GM18526 (cell line): ENCODE results near the gene E2F4.
A peak's percentile ranks its signal among the peaks of the same experiment; 100 is the strongest.

Experiments used
- POLR2A ChIP-seq: IDR thresholded peaks from 3 replicates; pipeline ENCODE4 v1.6.1; 2011; ENCODE audit not compliant: insufficient read length; ENCODE audit errors: extremely low read depth

E2F4 gene

DNA sequence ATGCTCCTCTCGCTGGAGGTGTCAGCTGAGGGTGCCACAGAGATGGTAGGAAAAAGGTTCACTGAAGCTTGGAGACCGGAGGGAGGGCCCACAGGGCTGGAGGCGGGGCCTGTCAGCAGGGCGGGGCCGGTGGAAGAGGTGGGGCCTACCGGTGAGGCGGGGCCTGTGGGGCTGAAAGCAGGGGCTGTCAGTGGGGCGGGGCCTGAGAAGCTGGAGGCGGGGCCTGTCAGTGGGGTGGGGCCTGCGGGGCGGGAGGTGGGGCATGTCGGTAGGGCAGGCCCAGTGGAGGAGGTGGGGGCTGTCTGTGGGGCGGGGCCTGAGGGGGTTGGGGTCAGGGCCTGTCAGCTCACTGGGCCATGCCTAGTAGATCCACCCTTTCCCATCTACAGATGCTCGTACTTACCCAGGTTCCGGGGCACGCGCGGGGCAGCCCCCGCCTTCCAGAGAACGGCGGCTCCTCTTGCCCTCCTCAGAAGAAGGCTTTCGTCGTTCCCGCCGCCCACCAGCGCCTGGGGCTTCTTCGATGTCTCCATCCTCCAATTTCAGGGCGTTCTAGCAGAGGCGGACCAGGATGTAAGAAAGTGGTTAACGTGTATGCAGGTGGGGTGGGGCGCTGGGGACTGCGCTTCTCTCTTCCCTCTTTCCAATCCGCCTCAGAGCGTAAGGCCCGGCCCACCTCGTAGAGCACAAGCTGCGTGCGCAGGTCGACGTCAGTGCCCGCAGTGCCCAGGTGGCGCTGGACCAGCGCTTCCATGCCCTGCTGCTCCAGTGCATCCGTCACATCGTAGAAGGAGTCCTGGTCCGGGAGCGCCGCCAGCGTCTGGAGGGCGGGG is 44.8 kb downstream of the E2F4 start:
- no peak for TF ChIP-seq POLR2A

DNA sequence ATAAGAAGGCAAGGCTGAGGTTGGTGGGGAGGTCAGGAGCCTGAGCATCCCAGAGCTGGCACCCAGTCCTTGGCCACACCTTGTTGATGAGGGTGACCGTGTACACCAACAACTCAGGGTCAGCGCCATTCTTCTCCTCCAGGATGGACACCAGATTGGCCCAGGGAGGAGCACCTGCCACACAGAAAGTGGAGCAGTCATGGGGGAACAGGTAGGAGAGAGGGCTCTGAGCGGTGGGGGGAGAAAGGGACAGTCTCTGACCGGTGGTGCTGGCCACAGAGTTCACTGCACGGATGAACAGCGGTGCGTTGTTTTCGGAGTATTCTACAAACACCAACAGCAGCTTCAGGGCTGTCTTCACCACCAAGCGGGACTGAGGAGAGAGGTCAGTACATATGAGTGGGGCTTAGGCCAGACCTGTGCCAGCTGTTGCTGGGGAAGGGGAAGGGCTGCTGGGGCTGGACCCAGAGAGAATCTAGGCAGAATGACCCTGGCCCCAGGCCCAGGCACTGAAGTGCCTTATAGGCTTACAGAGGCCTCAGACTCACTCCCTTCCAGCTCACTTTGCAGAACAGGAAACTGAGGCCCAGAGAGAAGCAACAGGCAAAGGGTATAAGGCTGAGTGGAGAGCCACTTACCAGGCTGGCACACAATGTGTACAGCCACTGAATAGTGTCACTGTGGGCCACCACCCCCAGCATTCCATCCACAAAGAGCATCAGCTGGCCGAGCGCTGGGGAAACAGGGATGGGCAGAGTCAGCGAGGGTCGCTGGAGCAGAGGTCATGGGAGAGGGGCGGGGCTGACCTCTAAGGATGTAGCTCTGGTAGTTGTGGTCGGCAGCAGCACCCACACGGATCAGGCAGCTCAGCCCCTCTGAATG is 45.7 kb downstream of the E2F4 start:
- no peak for TF ChIP-seq POLR2A

GRCh38 chr16:67238278-67238575 is 46.3 kb downstream of the E2F4 start:
- no peak for TF ChIP-seq POLR2A

GRCh38 chr16:67238806-67239470 is 47.0 kb downstream of the E2F4 start:
- TF ChIP-seq POLR2A: no peak

DNA sequence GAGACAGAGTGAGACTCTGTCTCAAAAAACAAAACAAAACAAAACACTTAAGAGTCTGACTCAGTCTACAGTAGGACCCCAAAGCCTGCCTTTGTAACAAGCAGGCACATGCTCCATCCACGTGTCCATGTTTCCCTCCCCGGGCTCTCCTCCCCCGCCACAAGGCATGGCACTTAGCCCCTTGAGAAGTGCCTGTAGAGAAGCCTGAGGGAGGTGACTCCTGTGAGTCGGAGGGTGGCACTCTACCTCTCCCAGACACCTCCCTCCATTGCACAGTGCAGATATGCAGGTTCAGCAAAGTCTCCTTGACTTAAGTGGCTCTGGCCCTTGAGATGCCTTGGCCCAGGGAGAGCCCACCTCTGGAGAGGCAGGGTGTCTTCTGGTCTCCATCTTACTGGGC is 48.6 kb downstream of the E2F4 start:
- no peak for TF ChIP-seq POLR2A

- TF ChIP-seq POLR2A: no peak
Measured at GRCh38 chr16:67241008-67241900, 49.3 kb downstream of the E2F4 start.

DNA sequence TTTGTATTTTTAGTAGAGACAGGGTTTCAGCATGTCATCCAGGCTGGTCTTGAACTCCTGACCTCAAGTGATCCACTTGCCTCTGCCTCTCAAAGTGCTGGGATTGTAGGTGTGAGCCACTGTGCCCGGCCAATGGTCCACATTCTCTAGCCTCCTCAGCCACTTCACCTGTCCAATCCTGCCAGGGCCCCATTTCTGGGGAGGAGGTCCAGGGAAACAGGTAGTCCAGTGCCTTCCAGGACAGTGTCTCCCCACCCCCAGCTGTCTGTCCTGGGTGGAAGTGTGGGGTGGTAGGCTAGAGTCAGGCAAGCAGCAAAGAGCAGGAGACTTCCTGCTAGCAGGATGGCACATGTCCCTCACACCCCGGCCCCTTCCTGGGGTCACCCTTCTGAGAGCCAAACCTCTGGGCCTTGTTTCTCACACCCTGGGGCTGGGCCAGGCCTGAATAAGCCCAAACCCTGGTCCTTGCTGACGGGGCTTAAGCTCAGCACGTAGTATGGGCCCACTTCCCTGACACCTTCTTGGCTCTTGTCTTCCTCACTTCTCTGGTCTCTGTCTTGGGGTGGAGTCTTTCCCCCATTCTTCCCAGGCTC is 50.3 kb downstream of the E2F4 start:
- no peak for TF ChIP-seq POLR2A

GRCh38 chr16:67243481-67243880 is 51.5 kb downstream of the E2F4 start:
- TF ChIP-seq POLR2A: no peak

DNA sequence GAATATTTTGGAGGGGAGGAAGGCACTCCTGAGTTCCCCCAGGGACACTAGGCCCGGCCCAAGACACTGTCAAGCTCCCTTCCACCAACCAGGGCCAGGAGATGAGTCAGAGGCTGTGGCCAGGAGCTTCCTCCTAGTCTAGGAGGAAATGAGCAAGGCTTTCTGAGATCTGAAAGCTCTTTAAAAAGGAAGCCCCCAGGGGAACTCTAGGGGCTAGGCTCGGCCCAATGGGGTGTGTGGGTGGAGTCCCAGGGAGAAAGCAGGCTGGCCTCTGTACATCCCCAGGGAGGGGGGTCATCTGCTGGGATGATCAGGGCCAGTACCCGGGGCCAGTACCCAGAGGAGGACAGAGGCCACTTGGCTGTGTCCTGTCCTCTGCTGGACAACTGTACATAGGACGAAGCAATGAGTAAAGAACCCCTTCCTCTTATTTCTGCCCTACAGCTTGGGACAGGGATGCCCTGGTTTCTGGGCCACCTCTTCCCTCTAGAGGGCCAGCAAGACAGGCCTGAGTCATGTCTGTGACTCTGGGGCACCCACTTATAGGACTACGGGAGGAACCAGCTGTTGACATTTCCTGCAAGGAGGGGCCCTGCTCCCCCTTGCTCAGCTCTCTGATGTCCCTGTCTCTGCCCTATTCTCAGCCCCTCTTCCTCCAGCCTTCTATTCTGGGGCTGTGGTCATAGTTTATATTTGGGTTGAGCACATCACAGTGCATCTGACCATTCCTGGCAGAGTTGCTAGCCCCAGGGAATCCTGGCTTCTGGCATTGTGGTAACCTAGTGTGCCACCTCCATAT is 52.6 kb downstream of the E2F4 start:
- TF ChIP-seq POLR2A: peak; percentile 58

GRCh38 chr16:67245186-67245585 is 53.2 kb downstream of the E2F4 start:
- TF ChIP-seq POLR2A: no peak

GRCh38 chr16:67245674-67246080 is 53.7 kb downstream of the E2F4 start:
- TF ChIP-seq POLR2A: no peak

DNA sequence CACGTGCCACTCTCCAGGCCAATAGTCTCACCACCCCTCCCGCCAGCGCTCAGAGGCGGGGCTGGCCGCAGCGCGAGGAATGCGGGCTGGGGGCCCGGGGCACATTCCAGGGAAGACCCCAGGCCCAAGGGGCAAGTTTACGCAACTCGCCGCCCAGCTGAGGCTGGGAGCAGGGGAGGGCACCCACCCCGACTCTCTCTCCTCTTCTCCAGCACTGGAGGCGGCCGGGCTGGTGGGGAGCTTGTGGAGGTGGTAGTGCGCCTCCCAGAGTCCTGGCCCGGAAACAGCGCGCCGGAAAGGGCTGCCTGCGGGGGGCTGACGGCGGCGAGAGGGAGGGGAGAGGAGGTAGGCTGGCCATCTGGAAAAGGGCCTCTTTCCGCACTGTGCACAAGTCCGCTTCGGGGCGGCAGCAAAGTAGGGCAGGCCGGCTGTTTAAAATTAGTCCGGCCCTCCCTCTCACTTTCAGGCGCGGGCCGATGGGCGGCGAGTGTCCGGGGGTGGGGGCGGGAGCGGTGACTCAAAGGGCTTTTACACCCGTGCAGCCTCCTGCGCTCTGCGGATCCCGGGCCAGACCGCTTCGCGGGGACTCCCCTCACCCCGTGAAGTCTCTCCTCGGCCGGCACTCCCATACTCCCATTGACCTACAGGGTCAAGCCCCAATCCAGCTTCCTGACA is 54.3 kb downstream of the E2F4 start:
- TF ChIP-seq POLR2A: peak; percentile 37

GRCh38 chr16:67246756-67247191 is 54.8 kb downstream of the E2F4 start:
- no peak for TF ChIP-seq POLR2A
